ENCODE results near the gene GPC5.
"Not testable (repeated sequence)": the region's sequence is repeated elsewhere in the genome, so short reads cannot be mapped to it uniquely, and the experiment has no call there.

The GPC5 gene

GRCh38 chr13:91397595-91397994 is 826 bp upstream of the GPC5 start:
- Mint-ChIP-seq H3K9me3 (no peaks in the 10 kb centered on the region), H3K27ac (no peak overlapping the region), H3K36me3 (ENCODE audit: low read depth) (no peaks in the 10 kb centered on the region), H3K4me3 (no peak overlapping the region), H3K4me1 (peaks cover 15% of the 10 kb centered on the region), H3K27me3 (peaks cover 70% of the 10 kb centered on the region)
- ATAC-seq, result no peak
- DNase-seq, result no peak

GRCh38 chr13:91399189-91400062 is 1.0 kb downstream of the GPC5 start:
- Mint-ChIP-seq H3K36me3 (ENCODE audit: low read depth) (no peaks in the 10 kb centered on the region), H3K4me1 (peaks cover 15% of the 10 kb centered on the region), H3K27ac (no peak overlapping the region), H3K27me3 (peaks cover 68% of the 10 kb centered on the region), H3K4me3 (peak overlapping the region; percentile 77), H3K9me3 (no peaks in the 10 kb centered on the region)
- peak; percentile 14 for DNase-seq
- peak; percentile 2 for ATAC-seq

GRCh38 chr13:91400063-91400399 is 1.6 kb downstream of the GPC5 start:
- no peak overlapping the region for H3K27ac Mint-ChIP-seq
- H3K36me3 Mint-ChIP-seq (ENCODE audit: low read depth), result no peaks in the 10 kb centered on the region
- H3K4me1 Mint-ChIP-seq, result peaks cover 15% of the 10 kb centered on the region
- peak overlapping the region; percentile 26 for H3K4me3 Mint-ChIP-seq
- DNase-seq (no peak), ATAC-seq (no peak)
- peaks cover 62% of the 10 kb centered on the region for H3K27me3 Mint-ChIP-seq
- no peaks in the 10 kb centered on the region for H3K9me3 Mint-ChIP-seq

GRCh38 chr13:91400671-91401070 is 2.2 kb downstream of the GPC5 start:
- ATAC-seq (no peak), DNase-seq (no peak)
- peaks cover 57% of the 10 kb centered on the region for H3K27me3 Mint-ChIP-seq
- no peaks in the 10 kb centered on the region for H3K9me3 Mint-ChIP-seq
- H3K4me1 Mint-ChIP-seq, result peaks cover 15% of the 10 kb centered on the region
- no peaks in the 10 kb centered on the region for H3K36me3 Mint-ChIP-seq (ENCODE audit: low read depth)
- no peak overlapping the region for H3K4me3 Mint-ChIP-seq
- no peak overlapping the region for H3K27ac Mint-ChIP-seq

GRCh38 chr13:91401920-91402319 is 3.5 kb downstream of the GPC5 start:
- DNase-seq (no peak), ATAC-seq (no peak)
- H3K4me1 Mint-ChIP-seq, result peaks cover 15% of the 10 kb centered on the region
- H3K27ac Mint-ChIP-seq, result no peak overlapping the region
- no peaks in the 10 kb centered on the region for H3K36me3 Mint-ChIP-seq (ENCODE audit: low read depth)
- H3K9me3 Mint-ChIP-seq, result no peaks in the 10 kb centered on the region
- no peak overlapping the region for H3K4me3 Mint-ChIP-seq
- H3K27me3 Mint-ChIP-seq, result peaks cover 45% of the 10 kb centered on the region

- DNase-seq (no peak), ATAC-seq (no peak)
- H3K36me3 Mint-ChIP-seq (ENCODE audit: low read depth), result no peaks in the 10 kb centered on the region
- H3K27me3 Mint-ChIP-seq, result peaks cover 35% of the 10 kb centered on the region
- H3K4me3 Mint-ChIP-seq, result no peak overlapping the region
- H3K4me1 Mint-ChIP-seq, result no peaks in the 10 kb centered on the region
- no peaks in the 10 kb centered on the region for H3K9me3 Mint-ChIP-seq
- no peak overlapping the region for H3K27ac Mint-ChIP-seq
Observed at GRCh38 chr13:91405240-91405639, 6.8 kb downstream of the GPC5 start.

- H3K4me1 Mint-ChIP-seq, result no peaks in the 10 kb centered on the region
- ATAC-seq, result no peak
Observed at GRCh38 chr13:91406619-91407018, 8.2 kb downstream of the GPC5 start.

GRCh38 chr13:91408971-91409370 is 10.6 kb downstream of the GPC5 start:
- Mint-ChIP-seq H3K4me1 (no peaks in the 10 kb centered on the region), H3K27me3 (peaks cover 17% of the 10 kb centered on the region), H3K36me3 (ENCODE audit: low read depth) (no peaks in the 10 kb centered on the region), H3K4me3 (no peak overlapping the region), H3K27ac (no peak overlapping the region), H3K9me3 (no peaks in the 10 kb centered on the region)
- DNase-seq (no peak), ATAC-seq (no peak)

More at GRCh38 chr13:91406619-91407018, 8.2 kb downstream of the GPC5 start:
- peaks cover 25% of the 10 kb centered on the region for H3K27me3 Mint-ChIP-seq
- H3K27ac Mint-ChIP-seq, result no peak overlapping the region
- peak; percentile 18 for DNase-seq
- H3K36me3 Mint-ChIP-seq (ENCODE audit: low read depth), result no peaks in the 10 kb centered on the region
- no peak overlapping the region for H3K4me3 Mint-ChIP-seq
- no peaks in the 10 kb centered on the region for H3K9me3 Mint-ChIP-seq

- not testable (repeated sequence) for ATAC-seq; DNase-seq; H3K36me3 Mint-ChIP-seq (ENCODE audit: low read depth); H3K27ac Mint-ChIP-seq; H3K9me3 Mint-ChIP-seq; H3K4me3 Mint-ChIP-seq; H3K27me3 Mint-ChIP-seq; H3K4me1 Mint-ChIP-seq
Observed at GRCh38 chr13:91416579-91416978, 18.2 kb downstream of the GPC5 start.

GRCh38 chr13:91417660-91418325 is 19.4 kb downstream of the GPC5 start:
- Mint-ChIP-seq H3K36me3 (ENCODE audit: low read depth) (no peaks in the 10 kb centered on the region), H3K4me1 (no peaks in the 10 kb centered on the region), H3K27ac (no peak overlapping the region), H3K4me3 (no peak overlapping the region), H3K27me3 (no peaks in the 10 kb centered on the region), H3K9me3 (no peaks in the 10 kb centered on the region)
- ATAC-seq, result no peak
- no peak for DNase-seq

GRCh38 chr13:91426913-91427312 is 28.5 kb downstream of the GPC5 start:
- DNase-seq (no peak), ATAC-seq (no peak)
- H3K9me3 Mint-ChIP-seq, result peaks cover 23% of the 10 kb centered on the region
- no peaks in the 10 kb centered on the region for H3K4me1 Mint-ChIP-seq
- no peak overlapping the region for H3K4me3 Mint-ChIP-seq
- peaks cover 1% of the 10 kb centered on the region for H3K36me3 Mint-ChIP-seq (ENCODE audit: low read depth)
- H3K27me3 Mint-ChIP-seq, result no peaks in the 10 kb centered on the region
- H3K27ac Mint-ChIP-seq, result no peak overlapping the region

- H3K27ac Mint-ChIP-seq; H3K4me3 Mint-ChIP-seq; H3K27me3 Mint-ChIP-seq; DNase-seq; H3K36me3 Mint-ChIP-seq (ENCODE audit: low read depth); H3K4me1 Mint-ChIP-seq; ATAC-seq: not testable (repeated sequence)
- peaks cover 10% of the 10 kb centered on the region for H3K9me3 Mint-ChIP-seq
Observed at GRCh38 chr13:91438674-91439073, 40.3 kb downstream of the GPC5 start.

GRCh38 chr13:91450913-91451312 is 52.5 kb downstream of the GPC5 start:
- DNase-seq (no peak), ATAC-seq (no peak)
- Mint-ChIP-seq H3K4me3 (no peak overlapping the region), H3K27me3 (peaks cover 4% of the 10 kb centered on the region), H3K4me1 (no peaks in the 10 kb centered on the region), H3K36me3 (ENCODE audit: low read depth) (no peaks in the 10 kb centered on the region), H3K27ac (no peak overlapping the region), H3K9me3 (no peaks in the 10 kb centered on the region)

GRCh38 chr13:91454666-91455065 is 56.2 kb downstream of the GPC5 start:
- no peak for ATAC-seq
- no peak overlapping the region for H3K27ac Mint-ChIP-seq
- peaks cover 6% of the 10 kb centered on the region for H3K27me3 Mint-ChIP-seq
- H3K4me3 Mint-ChIP-seq, result no peak overlapping the region
- no peaks in the 10 kb centered on the region for H3K9me3 Mint-ChIP-seq
- DNase-seq, result no peak
- no peaks in the 10 kb centered on the region for H3K36me3 Mint-ChIP-seq (ENCODE audit: low read depth)
- H3K4me1 Mint-ChIP-seq, result no peaks in the 10 kb centered on the region

- Mint-ChIP-seq H3K4me3 (no peak overlapping the region), H3K9me3 (no peaks in the 10 kb centered on the region), H3K27me3 (peaks cover 6% of the 10 kb centered on the region), H3K4me1 (no peaks in the 10 kb centered on the region), H3K36me3 (ENCODE audit: low read depth) (no peaks in the 10 kb centered on the region), H3K27ac (no peak overlapping the region)
- DNase-seq (no peak), ATAC-seq (no peak)
Observed at GRCh38 chr13:91456837-91457236, 58.4 kb downstream of the GPC5 start.
